OCI-LY1 (cell line): Measurements from ENCODE around the gene AFAP1.

Source experiments
- CTCF ChIP-seq: fragments of 200-600 bp; sonication (generic), shearing (Covaris generic); IDR thresholded peaks from 2 replicates; pipeline ENCODE4 v1.5.1; 2017; ENCODE audit warnings: mild to moderate bottlenecking, antibody characterized with exemption, low read length, moderate library complexity, mixed read lengths
- EZH2 ChIP-seq: fragments of 200-600 bp; sonication (generic), shearing (Covaris generic); IDR thresholded peaks from 2 replicates; pipeline ENCODE4 v1.8.0; 2017; ENCODE audit warnings: borderline replicate concordance, mixed run types, mild to moderate bottlenecking, antibody characterized with exemption, low read length, moderate library complexity, mixed read lengths

GRCh38 chr4:7812921-7813320 lies 126.7 kb downstream of the AFAP1 start:
- TF ChIP-seq CTCF (no peak), EZH2 (no peak)
